ENCODE data around the gene CPSF4L. TPM values are rescaled to one million over a fixed set of nuclear protein-coding genes. Genes with fewer than 3 reads are reported as not detected.
A peak's percentile ranks its signal among the peaks of the same experiment; 100 is the strongest.
"Not testable (repeated sequence)": the region's sequence is repeated elsewhere in the genome, so short reads cannot be mapped to it uniquely, and the experiment has no call there.

The CPSF4L gene
- total and polyA plus RNA-seq, 7 experiments from 2014 or later, result not detected

DNA sequence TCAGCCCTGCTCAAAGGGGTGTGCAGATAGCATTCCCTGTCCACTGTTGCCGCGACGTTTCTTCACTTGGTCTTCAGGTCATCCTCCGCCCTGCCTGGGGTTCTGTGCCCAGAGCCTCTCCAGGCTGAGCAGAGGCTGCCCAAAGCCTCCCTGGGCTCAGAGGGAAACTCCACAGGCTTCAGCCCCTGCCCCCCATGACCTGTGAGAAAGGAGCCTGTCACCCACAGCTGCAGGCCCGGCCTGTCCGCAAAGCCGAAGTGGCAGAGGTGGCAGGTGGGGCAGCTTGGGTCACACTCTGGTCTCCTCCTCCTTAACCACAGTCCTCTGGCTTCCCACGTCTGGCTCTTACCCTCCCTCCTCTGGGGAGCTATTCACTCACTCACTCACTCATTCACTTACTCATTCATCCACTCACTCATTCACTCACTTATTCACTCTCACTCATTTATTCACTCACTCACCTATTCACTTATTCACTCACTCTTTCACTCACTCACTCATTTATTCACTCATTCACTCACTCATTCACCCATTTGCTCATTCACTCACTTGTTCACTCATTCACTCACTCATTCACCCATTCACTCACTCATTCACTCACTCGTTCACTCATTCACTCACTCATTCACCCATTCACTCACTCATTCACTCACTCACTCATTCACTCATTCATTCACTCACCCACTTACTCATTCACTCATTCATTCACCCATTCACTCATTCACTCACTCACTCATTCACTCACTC lies 7.1 kb upstream of the CPSF4L start:
- intact Hi-C loops (cut with micrococcal nuclease), result no loop called here
- Mint-ChIP-seq H3K4me3 (no peak overlapping the region), H3K27me3 (no peaks in the 10 kb centered on the region), H3K4me1 (no peaks in the 10 kb centered on the region), H3K36me3 (no peaks in the 10 kb centered on the region), H3K9me3 (no peaks in the 10 kb centered on the region), H3K27ac (no peak overlapping the region)
- ATAC-seq (peak; percentile 4), DNase-seq (no peak)
- Histone ChIP-seq H3K27me3 (ENCODE audit: control insufficient read depth in 2 of 2, insufficient read depth in 2 of 2, low read length in 2 of 2) (no peaks in the 10 kb centered on the region), H3K4me3 (ENCODE audit: low read length) (no peak overlapping the region), H3K4me1 (ENCODE audit: control insufficient read depth in 2 of 2, insufficient read depth in 2 of 2, low read length in 2 of 2) (no peaks in the 10 kb centered on the region), H3K36me3 (ENCODE audit: control insufficient read depth in 2 of 3, insufficient read depth in 3 of 3, low read length in 3 of 3) (no peaks in the 10 kb centered on the region), H3K27ac (ENCODE audit: low read depth, low read length) (no peak overlapping the region), H3K9me3 (ENCODE audit: control insufficient read depth in 2 of 3, low read length in 3 of 3) (no peaks in the 10 kb centered on the region)
- POLR2A ChIA-PET, result no interaction called here
- CTCF ChIA-PET, result no interaction called here

DNA sequence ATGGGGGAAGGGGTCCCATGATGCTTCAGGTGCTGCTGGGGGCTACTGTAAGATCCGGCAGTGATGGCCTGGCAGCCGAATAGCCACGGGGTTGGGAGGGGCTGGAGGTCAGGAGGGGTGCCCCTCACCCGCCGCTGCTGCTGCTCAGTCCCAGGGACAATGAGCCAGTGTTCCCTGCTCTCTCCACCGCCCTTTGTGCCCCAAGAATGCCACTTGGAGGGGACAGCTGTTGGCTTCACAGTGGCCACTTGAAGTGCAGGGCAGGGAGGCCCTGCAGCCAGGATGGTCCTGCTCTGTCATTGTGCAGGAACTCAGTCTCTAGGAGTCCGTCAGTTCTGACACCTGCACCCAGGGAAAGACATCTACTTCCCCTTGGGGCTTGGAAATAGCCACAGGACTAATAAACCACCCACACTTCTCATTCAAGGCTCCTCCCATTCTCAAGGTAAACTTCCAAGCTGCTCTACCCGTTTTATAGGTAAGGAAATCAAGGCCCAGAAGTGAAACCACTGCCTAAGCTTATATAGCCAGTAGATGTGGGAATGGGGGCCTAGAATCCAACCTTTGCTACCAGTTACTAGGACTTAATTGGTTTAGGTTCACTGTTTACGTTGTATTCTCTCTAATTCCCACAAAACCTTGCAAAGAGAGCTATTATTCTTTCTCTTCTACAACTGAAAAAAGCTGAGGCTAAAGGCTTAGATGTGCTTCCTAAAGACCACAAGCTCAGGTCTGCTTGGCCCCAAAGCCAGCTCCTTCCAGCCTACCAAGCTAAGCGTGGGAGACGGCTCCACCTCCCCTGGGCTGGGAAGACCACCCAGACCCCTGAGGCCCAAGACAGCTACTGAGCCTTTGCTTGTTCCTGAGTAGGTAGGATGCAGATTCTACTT lies 6.2 kb upstream of the CPSF4L start:
- Histone ChIP-seq H3K36me3 (ENCODE audit: control insufficient read depth in 2 of 3, insufficient read depth in 3 of 3, low read length in 3 of 3) (no peaks in the 10 kb centered on the region), H3K27ac (ENCODE audit: low read depth, low read length) (no peak overlapping the region), H3K27me3 (ENCODE audit: control insufficient read depth in 2 of 2, insufficient read depth in 2 of 2, low read length in 2 of 2) (no peaks in the 10 kb centered on the region), H3K4me3 (ENCODE audit: low read length) (no peak overlapping the region), H3K9me3 (ENCODE audit: control insufficient read depth in 2 of 3, low read length in 3 of 3) (no peaks in the 10 kb centered on the region), H3K4me1 (ENCODE audit: control insufficient read depth in 2 of 2, insufficient read depth in 2 of 2, low read length in 2 of 2) (no peaks in the 10 kb centered on the region)
- H3K4me1 Mint-ChIP-seq, result no peaks in the 10 kb centered on the region
- H3K4me3 Mint-ChIP-seq, result no peak overlapping the region
- ATAC-seq, result no peak
- ChIA-PET CTCF (interaction anchor here (0.6 kb wide), 1 partner anchor 83 kb away, joined by 3 read pairs; no protein-coding TSS in a partner anchor), POLR2A (no interaction called here)
- no peak for DNase-seq
- no peak overlapping the region for H3K27ac Mint-ChIP-seq
- intact Hi-C loops (cut with micrococcal nuclease), result no loop called here
- no peaks in the 10 kb centered on the region for H3K9me3 Mint-ChIP-seq
- H3K27me3 Mint-ChIP-seq, result no peaks in the 10 kb centered on the region
- H3K36me3 Mint-ChIP-seq, result no peaks in the 10 kb centered on the region

DNA sequence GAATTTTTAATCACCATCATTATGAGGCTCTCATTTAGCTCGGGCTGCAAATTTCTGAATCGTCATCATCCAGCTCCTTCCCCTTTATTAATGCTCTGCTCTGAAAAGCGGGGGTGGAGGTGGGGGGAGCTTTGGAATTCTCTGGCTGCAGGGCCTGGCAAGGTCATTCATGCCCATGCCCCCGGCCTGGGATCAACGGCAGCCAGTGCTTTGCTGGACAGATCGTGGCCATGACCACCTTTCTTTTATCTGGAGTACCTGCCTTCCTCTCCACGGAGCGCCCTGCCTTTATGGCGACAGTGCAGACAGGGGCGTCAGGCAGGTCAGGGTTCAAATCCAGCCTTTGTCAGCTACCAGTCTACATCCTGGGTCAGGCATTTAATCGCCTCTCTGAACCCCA lies 5.1 kb upstream of the CPSF4L start:
- intact Hi-C loops (cut with micrococcal nuclease), result no loop called here
- Mint-ChIP-seq H3K36me3 (no peaks in the 10 kb centered on the region), H3K9me3 (no peaks in the 10 kb centered on the region), H3K4me1 (no peaks in the 10 kb centered on the region), H3K27me3 (no peaks in the 10 kb centered on the region), H3K4me3 (no peak overlapping the region), H3K27ac (no peak overlapping the region)
- H3K4me1 ChIP-seq (ENCODE audit: control insufficient read depth in 2 of 2, insufficient read depth in 2 of 2, low read length in 2 of 2), result no peaks in the 10 kb centered on the region
- ATAC-seq (no peak), DNase-seq (no peak)
- no peaks in the 10 kb centered on the region for H3K9me3 ChIP-seq (ENCODE audit: control insufficient read depth in 2 of 3, low read length in 3 of 3)
- POLR2A ChIA-PET, result no interaction called here
- no peaks in the 10 kb centered on the region for H3K36me3 ChIP-seq (ENCODE audit: control insufficient read depth in 2 of 3, insufficient read depth in 3 of 3, low read length in 3 of 3)
- no peak overlapping the region for H3K4me3 ChIP-seq (ENCODE audit: low read length)
- no peak overlapping the region for H3K27ac ChIP-seq (ENCODE audit: low read depth, low read length)
- H3K27me3 ChIP-seq (ENCODE audit: control insufficient read depth in 2 of 2, insufficient read depth in 2 of 2, low read length in 2 of 2), result no peaks in the 10 kb centered on the region
- CTCF ChIA-PET, result interaction anchor here (0.6 kb wide), 1 partner anchor 527 kb away, joined by 3 read pairs; no protein-coding TSS in a partner anchor

DNA sequence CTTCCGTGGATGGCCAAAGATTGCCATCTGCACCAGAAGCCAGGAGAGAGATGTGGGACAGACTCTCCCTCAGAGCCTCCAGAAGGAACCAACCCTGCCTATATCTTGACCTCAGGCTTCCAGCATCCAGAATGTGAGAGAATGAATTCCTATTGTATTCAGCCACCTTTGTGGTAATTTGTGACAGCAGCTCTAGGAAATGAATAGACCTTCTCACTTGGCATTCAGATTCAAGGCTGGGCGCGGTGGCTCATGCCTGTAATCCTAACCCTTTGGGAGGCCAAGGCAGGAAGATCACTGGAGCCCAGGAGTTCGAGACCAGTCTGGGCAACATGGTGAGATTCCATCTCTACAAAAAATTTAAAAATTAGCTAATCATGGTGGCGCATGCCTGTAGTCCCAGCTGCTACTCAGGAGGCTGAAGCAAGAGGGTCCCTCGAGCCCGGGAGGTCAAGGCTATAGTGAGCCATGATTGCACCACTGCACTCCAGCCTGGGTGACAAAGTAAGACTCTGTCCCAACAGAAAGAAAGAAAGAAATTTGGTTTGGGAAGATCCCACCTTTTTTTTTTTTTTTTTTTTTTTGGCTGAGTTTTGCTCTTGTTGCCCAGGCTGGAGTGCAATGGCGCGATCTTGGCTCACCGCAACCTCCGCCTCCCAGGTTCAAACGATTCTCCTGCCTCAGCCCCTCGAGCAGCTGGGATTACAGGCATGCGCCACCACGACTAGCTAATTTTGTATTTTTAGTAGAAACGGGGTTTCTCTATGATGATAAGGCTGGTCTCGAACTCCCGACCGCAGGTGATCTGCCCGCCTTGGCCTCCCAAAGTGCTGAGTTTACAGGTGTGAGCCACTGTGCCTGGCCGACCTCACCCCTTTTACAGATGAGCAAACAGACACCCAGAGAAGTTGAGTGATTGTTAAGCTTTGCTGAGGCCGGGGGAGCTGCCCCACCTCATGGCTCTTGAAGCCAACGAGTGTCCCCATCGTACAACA lies 4.3 kb upstream of the CPSF4L start:
- no peaks in the 10 kb centered on the region for H3K4me1 Mint-ChIP-seq
- no peaks in the 10 kb centered on the region for H3K27me3 Mint-ChIP-seq
- ATAC-seq (no peak), DNase-seq (no peak)
- no peaks in the 10 kb centered on the region for H3K9me3 Mint-ChIP-seq
- Histone ChIP-seq H3K9me3 (ENCODE audit: control insufficient read depth in 2 of 3, low read length in 3 of 3) (no peaks in the 10 kb centered on the region), H3K36me3 (ENCODE audit: control insufficient read depth in 2 of 3, insufficient read depth in 3 of 3, low read length in 3 of 3) (no peaks in the 10 kb centered on the region), H3K27me3 (ENCODE audit: control insufficient read depth in 2 of 2, insufficient read depth in 2 of 2, low read length in 2 of 2) (no peaks in the 10 kb centered on the region), H3K27ac (ENCODE audit: low read depth, low read length) (no peak overlapping the region), H3K4me3 (ENCODE audit: low read length) (no peak overlapping the region), H3K4me1 (ENCODE audit: control insufficient read depth in 2 of 2, insufficient read depth in 2 of 2, low read length in 2 of 2) (no peaks in the 10 kb centered on the region)
- POLR2A ChIA-PET, result no interaction called here
- H3K36me3 Mint-ChIP-seq, result no peaks in the 10 kb centered on the region
- H3K27ac Mint-ChIP-seq, result peak overlapping the region in 1 of 9 donors; percentile 59
- intact Hi-C loops (cut with micrococcal nuclease), result no loop called here
- CTCF ChIA-PET, result no interaction called here
- no peak overlapping the region for H3K4me3 Mint-ChIP-seq

DNA sequence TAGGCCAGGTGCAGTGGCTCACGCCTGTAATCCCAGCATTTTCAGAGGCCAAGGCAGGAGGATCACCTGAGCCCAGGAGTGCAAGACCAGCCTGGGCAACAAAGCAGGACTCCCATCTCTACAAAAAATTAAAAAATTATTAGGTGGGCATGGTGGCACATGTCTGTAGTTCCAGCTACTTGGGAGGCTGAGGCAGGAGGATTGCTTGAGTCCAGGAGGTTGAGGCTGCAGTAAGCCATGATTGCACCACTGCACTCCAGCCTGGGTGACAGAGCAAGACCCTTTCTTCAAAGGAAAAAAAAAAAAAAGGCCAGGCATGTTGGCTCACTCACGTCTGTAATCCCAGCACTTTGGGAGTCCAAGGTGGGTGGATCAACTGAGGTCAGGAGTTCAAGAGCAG lies 2.8 kb upstream of the CPSF4L start:
- H3K4me1 Mint-ChIP-seq; H3K36me3 ChIP-seq (ENCODE audit: control insufficient read depth in 2 of 3, insufficient read depth in 3 of 3, low read length in 3 of 3); H3K9me3 Mint-ChIP-seq; intact Hi-C loops (cut with micrococcal nuclease); H3K27me3 ChIP-seq (ENCODE audit: control insufficient read depth in 2 of 2, insufficient read depth in 2 of 2, low read length in 2 of 2); CTCF ChIA-PET; H3K4me3 Mint-ChIP-seq; H3K9me3 ChIP-seq (ENCODE audit: control insufficient read depth in 2 of 3, low read length in 3 of 3); H3K4me1 ChIP-seq (ENCODE audit: control insufficient read depth in 2 of 2, insufficient read depth in 2 of 2, low read length in 2 of 2); H3K27me3 Mint-ChIP-seq; H3K4me3 ChIP-seq (ENCODE audit: low read length); H3K27ac Mint-ChIP-seq; H3K36me3 Mint-ChIP-seq; POLR2A ChIA-PET; ATAC-seq; H3K27ac ChIP-seq (ENCODE audit: low read depth, low read length); DNase-seq: not testable (repeated sequence)

DNA sequence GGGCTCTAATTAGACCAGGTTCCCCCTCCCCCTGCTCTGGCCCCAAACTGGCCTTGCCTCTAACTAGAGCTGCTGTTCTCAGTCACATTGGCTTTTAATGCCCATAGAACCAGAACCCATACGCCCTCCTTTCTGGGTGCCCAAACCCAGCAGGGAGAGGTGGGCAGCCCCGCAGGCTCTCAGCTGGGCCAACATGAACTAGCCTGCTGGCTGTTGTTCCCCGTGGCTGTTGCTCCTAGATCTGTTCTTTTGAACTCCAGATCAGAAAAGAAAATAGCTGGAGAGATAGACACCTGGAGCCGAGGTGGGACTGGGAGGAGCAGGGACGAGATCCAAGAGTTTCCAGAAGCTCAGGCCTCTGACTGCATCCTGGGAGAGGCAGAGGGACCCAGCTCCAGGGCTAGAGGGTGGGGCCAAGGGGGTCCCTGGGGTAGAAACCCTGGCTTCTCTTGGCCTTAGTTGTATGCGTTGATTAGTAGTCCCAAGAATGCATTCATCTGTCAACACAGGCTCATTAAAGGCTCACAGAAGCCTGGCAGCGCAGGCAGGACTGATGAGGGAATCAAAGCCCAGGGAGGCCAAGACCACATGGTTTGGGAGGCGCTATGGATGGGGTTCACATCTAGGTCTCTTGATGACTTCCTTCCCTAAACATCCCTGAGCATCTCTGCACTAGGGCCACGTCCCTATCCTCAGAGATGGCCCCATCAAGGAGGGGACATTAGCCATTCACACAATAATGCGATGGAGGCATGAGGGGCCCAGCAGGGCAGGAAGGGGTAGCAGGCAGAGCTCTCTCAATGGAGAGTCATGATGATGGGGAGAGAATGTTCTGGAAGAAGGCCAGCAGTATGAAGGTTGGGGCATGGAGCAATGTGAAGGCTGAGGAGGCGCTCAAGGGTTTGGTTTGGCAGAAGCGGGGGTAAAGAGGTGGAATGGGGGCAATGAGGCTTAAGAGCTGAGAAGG lies 1.3 kb upstream of the CPSF4L start:
- no peaks in the 10 kb centered on the region for H3K27me3 Mint-ChIP-seq

More for the DNA sequence above, 1.3 kb upstream of the CPSF4L start:
- intact Hi-C loops (cut with micrococcal nuclease), result no loop called here
- H3K36me3 Mint-ChIP-seq, result no peaks in the 10 kb centered on the region
- Histone ChIP-seq H3K4me3 (ENCODE audit: low read length) (no peak overlapping the region), H3K27me3 (ENCODE audit: control insufficient read depth in 2 of 2, insufficient read depth in 2 of 2, low read length in 2 of 2) (no peaks in the 10 kb centered on the region), H3K27ac (ENCODE audit: low read depth, low read length) (no peak overlapping the region), H3K36me3 (ENCODE audit: control insufficient read depth in 2 of 3, insufficient read depth in 3 of 3, low read length in 3 of 3) (no peaks in the 10 kb centered on the region), H3K4me1 (ENCODE audit: control insufficient read depth in 2 of 2, insufficient read depth in 2 of 2, low read length in 2 of 2) (no peaks in the 10 kb centered on the region), H3K9me3 (ENCODE audit: control insufficient read depth in 2 of 3, low read length in 3 of 3) (no peaks in the 10 kb centered on the region)
- H3K4me3 Mint-ChIP-seq, result no peak overlapping the region
- ATAC-seq (no peak), DNase-seq (no peak)
- ChIA-PET POLR2A (no interaction called here), CTCF (interaction anchor here (1.1 kb wide), 1 partner anchor 535 kb away, joined by 3 read pairs; no protein-coding TSS in a partner anchor)
- no peaks in the 10 kb centered on the region for H3K4me1 Mint-ChIP-seq
- H3K27ac Mint-ChIP-seq, result no peak overlapping the region
- no peaks in the 10 kb centered on the region for H3K9me3 Mint-ChIP-seq

All from naive thymus-derived CD4-positive, alpha-beta T cell (primary cell).